ENCODE data around the gene KCNK2. TPM values are rescaled to one million over a fixed set of nuclear protein-coding genes. Genes with fewer than 3 reads are reported as not detected.

The KCNK2 gene
- total RNA-seq, 1 donor: 0.10 TPM

DNA sequence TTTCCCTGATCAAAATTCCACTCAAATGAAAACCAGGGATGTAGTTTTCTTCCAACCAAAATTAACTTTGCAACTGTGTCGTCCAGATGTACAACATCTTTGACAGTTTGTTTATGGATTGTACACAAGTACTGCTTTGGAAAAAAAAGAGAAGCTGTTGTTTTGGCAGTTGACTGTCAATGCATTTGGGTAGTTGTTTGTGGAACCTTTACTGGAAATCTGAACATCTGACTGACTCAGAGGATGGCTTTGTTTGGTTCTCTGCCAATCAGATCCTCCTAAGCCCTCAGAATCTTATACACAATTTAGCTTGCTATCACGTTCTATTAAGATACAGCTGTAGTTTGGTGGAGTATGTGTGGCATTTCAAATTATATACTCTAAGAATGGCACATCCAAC lies 195.0 kb downstream of the KCNK2 start:
- H3K9me3 ChIP-seq (ENCODE audit: low read depth, low read length): no peaks in the 10 kb centered on the region
- H3K27me3 ChIP-seq (ENCODE audit: insufficient read depth, low read length): no peaks in the 10 kb centered on the region
- no peaks in the 10 kb centered on the region for H3K4me1 ChIP-seq (ENCODE audit: insufficient read depth, low read length)
- H3K4me3 ChIP-seq (ENCODE audit: low read length): no peak overlapping the region

DNA sequence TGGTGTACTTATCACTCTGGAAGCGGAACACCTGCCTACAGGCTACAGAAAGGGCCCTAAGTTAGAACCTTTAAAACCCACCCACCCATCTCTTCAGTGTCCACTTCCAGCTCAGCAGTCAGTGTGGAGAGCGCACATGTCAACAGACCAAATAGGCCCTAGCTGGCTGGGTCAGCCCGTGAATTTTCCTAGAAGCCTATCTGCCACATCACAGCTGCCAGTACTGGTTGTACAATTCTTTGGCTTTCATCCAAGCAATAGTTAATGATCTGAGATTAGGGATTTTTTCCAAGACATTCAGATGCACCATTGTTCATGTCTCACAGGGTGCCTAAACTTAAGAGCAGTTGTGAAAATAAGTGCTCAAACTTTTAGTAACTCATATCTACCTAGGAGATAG lies 197.1 kb downstream of the KCNK2 start:
- Histone ChIP-seq H3K4me1 (ENCODE audit: insufficient read depth, low read length) (no peaks in the 10 kb centered on the region), H3K9me3 (ENCODE audit: low read depth, low read length) (no peaks in the 10 kb centered on the region), H3K4me3 (ENCODE audit: low read length) (no peak overlapping the region), H3K27me3 (ENCODE audit: insufficient read depth, low read length) (no peaks in the 10 kb centered on the region)

- no peaks in the 10 kb centered on the region for H3K27me3 ChIP-seq (ENCODE audit: insufficient read depth, low read length)
- H3K4me1 ChIP-seq (ENCODE audit: insufficient read depth, low read length): no peaks in the 10 kb centered on the region
- H3K4me3 ChIP-seq (ENCODE audit: low read length): no peak overlapping the region
- no peaks in the 10 kb centered on the region for H3K9me3 ChIP-seq (ENCODE audit: low read depth, low read length)
These were observed 200.0 kb downstream of the KCNK2 start for GRCh38 chr1:215282557-215282956.

DNA sequence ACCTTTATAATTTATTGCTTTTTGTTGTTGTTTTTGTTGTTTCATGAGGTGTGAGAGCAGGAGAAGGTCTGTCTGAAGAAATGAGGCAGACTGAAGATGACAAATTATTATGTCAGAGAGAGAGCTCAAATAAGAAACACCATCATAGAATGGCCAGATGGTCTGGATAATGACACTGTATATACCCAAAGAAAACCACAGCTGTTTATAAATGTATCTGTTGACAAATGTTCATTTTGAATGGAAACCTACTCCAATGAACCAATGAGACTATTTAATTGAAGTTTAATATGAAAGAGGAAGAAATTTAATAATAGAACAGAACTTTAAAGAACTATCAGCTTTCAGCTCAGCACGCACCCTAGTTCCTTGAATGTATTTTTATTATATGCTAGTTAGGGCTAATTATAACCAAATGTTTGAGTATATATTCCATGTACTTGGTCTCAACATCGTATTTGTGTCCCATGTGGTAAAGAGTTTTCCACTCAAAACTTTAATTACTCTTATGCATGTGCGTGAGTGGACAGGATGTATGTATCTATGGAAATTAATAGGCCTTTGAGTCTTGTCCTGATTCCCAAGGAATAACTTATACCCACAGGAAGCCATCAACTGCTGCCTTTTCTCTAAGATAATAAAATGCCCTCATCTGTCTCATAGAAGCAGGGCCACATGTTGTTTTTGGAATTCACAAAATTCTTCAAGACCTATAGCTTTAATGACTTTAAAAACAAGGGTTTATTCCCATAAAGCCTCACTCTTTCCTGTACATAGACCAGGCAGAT lies 202.7 kb downstream of the KCNK2 start:
- no peaks in the 10 kb centered on the region for H3K4me1 ChIP-seq (ENCODE audit: insufficient read depth, low read length)
- no peak overlapping the region for H3K4me3 ChIP-seq (ENCODE audit: low read length)
- no peaks in the 10 kb centered on the region for H3K27me3 ChIP-seq (ENCODE audit: insufficient read depth, low read length)
- H3K9me3 ChIP-seq (ENCODE audit: low read depth, low read length): no peaks in the 10 kb centered on the region

All from mononuclear cell (primary cell).